Glomerular visceral epithelial cell (primary cell): ENCODE data around the gene CCNY.
"Not testable (repeated sequence)": the region's sequence is repeated elsewhere in the genome, so short reads cannot be mapped to it uniquely, and the experiment has no call there.

Experiments
- DNase-seq: peaks from one replicate; pipeline ENCODE4 v3.0.0-alpha.2; 2016; ENCODE audit errors: extremely low spot score

The CCNY gene

GRCh38 chr10:35336084-35336831 lies at the start of gene CCNY:
CCNY (plus strand) TSS chr10:35336509; CDS start chr10:35337054, 545 bp downstream.
- peak; percentile 80 for DNase-seq

- no peak for DNase-seq
These were observed 47.1 kb upstream of the CCNY start for GRCh38 chr10:35289198-35289597.

GRCh38 chr10:35294506-35294905 lies 41.8 kb upstream of the CCNY start:
- no peak for DNase-seq

GRCh38 chr10:35299016-35299415 lies 37.3 kb upstream of the CCNY start:
- DNase-seq: no peak

- DNase-seq: no peak
These were observed 36.1 kb upstream of the CCNY start for GRCh38 chr10:35300063-35300699.

GRCh38 chr10:35304649-35305048 lies 31.7 kb upstream of the CCNY start:
- no peak for DNase-seq

- DNase-seq: peak; percentile 38
These were observed 29.5 kb upstream of the CCNY start for GRCh38 chr10:35306852-35307251.

- DNase-seq: no peak
These were observed 29.0 kb upstream of the CCNY start for GRCh38 chr10:35307297-35307696.

- DNase-seq: no peak
These were observed 27.5 kb upstream of the CCNY start for GRCh38 chr10:35308809-35309208.

- DNase-seq: not testable (repeated sequence)
These were observed 22.2 kb upstream of the CCNY start for GRCh38 chr10:35314142-35314541.

GRCh38 chr10:35315235-35315634 lies 21.1 kb upstream of the CCNY start:
- DNase-seq: not testable (repeated sequence)

- DNase-seq: no peak
These were observed 19.9 kb upstream of the CCNY start for GRCh38 chr10:35316218-35316967.

- DNase-seq: no peak
These were observed 17.8 kb upstream of the CCNY start for GRCh38 chr10:35318551-35318950.

- DNase-seq: no peak
These were observed 16.0 kb upstream of the CCNY start for GRCh38 chr10:35320341-35320740.

GRCh38 chr10:35322636-35323035 lies 13.7 kb upstream of the CCNY start:
- no peak for DNase-seq

GRCh38 chr10:35324196-35324595 lies 12.1 kb upstream of the CCNY start:
- no peak for DNase-seq

GRCh38 chr10:35326466-35327235 lies 9.7 kb upstream of the CCNY start:
- no peak for DNase-seq

GRCh38 chr10:35327790-35328403 lies 8.4 kb upstream of the CCNY start:
- DNase-seq: no peak

GRCh38 chr10:35328404-35329037 lies 7.8 kb upstream of the CCNY start:
- peak; percentile 61 for DNase-seq

- no peak for DNase-seq
These were observed 6.8 kb upstream of the CCNY start for GRCh38 chr10:35329520-35329919.
